KMS-11 (cell line): ENCODE results near the gene GSS.

ENCODE experiments used
- H2AFZ ChIP-seq: fragments of 200-600 bp; sonication (generic); 2 replicates; pipeline ENCODE4 v1.6.1; 2016; ENCODE audit warnings: antibody characterized with exemption, mixed run types, low read depth
- H3K27ac ChIP-seq: fragments of 200-600 bp; sonication (generic); 2 replicates; pipeline ENCODE4 v1.6.1; 2016; ENCODE audit warnings: mild to moderate bottlenecking, mixed run types
- H3K27me3 ChIP-seq: fragments of 200-600 bp; sonication (generic); 2 replicates; pipeline ENCODE4 v1.6.1; 2017; ENCODE audit warnings: mild to moderate bottlenecking, low read depth, mixed run types, moderate library complexity; ENCODE audit not compliant: insufficient read depth
- H3K36me3 ChIP-seq: fragments of 200-600 bp; sonication (generic); 2 replicates; pipeline ENCODE4 v1.6.1; 2017; ENCODE audit warnings: mild to moderate bottlenecking, mixed run types; ENCODE audit not compliant: insufficient read depth
- H3K4me1 ChIP-seq: fragments of 200-600 bp; sonication (generic); 2 replicates; pipeline ENCODE4 v1.6.1; 2016; ENCODE audit warnings: mild to moderate bottlenecking, low read depth, mixed run types; ENCODE audit not compliant: poor library complexity, severe bottlenecking
- H3K4me2 ChIP-seq: fragments of 200-600 bp; sonication (generic); 2 replicates; pipeline ENCODE4 v1.7.0; 2016; ENCODE audit warnings: mild to moderate bottlenecking, mixed run types
- H3K4me3 ChIP-seq: fragments of 200-600 bp; sonication (generic); IDR thresholded peaks from 2 replicates; pipeline ENCODE4 v1.6.1; 2017; ENCODE audit warnings: low read depth, low read length, mixed read lengths; ENCODE audit not compliant: insufficient read depth
- H3K79me2 ChIP-seq: fragments of 200-600 bp; sonication (generic); 2 replicates; pipeline ENCODE4 v1.6.1; 2016; ENCODE audit warnings: low read depth, mixed run types; ENCODE audit not compliant: insufficient read depth
- H3K9ac ChIP-seq: fragments of 200-600 bp; sonication (generic); 2 replicates; pipeline ENCODE4 v1.6.1; 2016; ENCODE audit warnings: mild to moderate bottlenecking, mixed run types
- H4K20me1 ChIP-seq: fragments of 200-600 bp; sonication (generic); 2 replicates; pipeline ENCODE4 v1.6.1; 2016; ENCODE audit warnings: mild to moderate bottlenecking, mixed run types; ENCODE audit not compliant: insufficient read depth
- TF ChIP-seq, protein P1 (sequence below): fragments of 200-600 bp; sonication (generic); conservative IDR thresholded peaks from 2 replicates; pipeline ENCODE4 v1.6.1; 2017; ENCODE audit warnings: low read depth, mild to moderate bottlenecking, antibody characterized with exemption, low read length, moderate library complexity, mixed read lengths

Gene GSS

DNA sequence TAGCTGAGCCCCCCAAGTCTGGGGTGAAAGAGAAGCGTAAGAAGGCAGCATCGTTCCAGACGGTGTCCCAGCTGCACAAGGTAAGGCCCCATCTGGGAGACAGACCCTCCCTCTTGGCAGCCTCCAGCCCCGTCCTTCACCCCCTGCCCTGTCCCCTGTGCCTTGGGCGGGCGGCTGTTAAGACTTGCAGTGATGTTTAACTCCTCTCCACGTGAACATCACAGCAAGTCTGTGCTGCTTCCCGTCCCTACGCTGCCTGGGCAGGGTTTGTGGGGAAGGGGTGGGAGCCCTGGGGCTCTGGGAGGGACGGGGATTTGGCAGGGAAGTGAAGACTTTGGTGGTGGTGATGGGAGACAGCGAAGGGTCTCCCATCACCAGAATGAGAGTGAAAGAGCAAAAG lies 34.6 kb upstream of the GSS start:
- Histone ChIP-seq H3K79me2 (no peaks in the 10 kb centered on the region), H3K4me1 (no peaks in the 10 kb centered on the region)
- TF ChIP-seq, protein P1, sequence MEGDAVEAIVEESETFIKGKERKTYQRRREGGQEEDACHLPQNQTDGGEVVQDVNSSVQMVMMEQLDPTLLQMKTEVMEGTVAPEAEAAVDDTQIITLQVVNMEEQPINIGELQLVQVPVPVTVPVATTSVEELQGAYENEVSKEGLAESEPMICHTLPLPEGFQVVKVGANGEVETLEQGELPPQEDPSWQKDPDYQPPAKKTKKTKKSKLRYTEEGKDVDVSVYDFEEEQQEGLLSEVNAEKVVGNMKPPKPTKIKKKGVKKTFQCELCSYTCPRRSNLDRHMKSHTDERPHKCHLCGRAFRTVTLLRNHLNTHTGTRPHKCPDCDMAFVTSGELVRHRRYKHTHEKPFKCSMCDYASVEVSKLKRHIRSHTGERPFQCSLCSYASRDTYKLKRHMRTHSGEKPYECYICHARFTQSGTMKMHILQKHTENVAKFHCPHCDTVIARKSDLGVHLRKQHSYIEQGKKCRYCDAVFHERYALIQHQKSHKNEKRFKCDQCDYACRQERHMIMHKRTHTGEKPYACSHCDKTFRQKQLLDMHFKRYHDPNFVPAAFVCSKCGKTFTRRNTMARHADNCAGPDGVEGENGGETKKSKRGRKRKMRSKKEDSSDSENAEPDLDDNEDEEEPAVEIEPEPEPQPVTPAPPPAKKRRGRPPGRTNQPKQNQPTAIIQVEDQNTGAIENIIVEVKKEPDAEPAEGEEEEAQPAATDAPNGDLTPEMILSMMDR: no peak

DNA sequence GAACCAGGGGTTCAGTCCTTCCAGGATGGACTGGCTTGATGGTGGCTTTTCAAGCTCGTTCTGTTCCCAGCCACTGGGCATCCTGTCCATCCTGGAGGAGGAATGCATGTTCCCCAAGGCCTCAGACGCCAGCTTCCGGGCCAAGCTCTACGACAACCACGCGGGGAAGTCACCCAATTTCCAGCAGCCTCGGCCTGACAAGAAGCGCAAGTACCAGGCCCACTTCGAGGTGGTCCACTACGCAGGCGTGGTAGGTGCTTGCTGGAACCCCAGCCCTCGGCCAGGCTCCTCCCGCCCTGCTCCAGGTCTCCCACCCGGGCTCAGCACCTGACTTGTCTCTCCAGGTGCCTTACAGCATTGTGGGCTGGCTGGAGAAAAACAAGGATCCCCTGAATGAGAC lies 34.1 kb upstream of the GSS start:
- Histone ChIP-seq H3K4me1 (no peaks in the 10 kb centered on the region), H2AFZ (no peak overlapping the region), H3K4me2 (no peak overlapping the region), H3K36me3 (no peaks in the 10 kb centered on the region), H3K79me2 (no peaks in the 10 kb centered on the region), H3K9ac (no peak overlapping the region), H3K27ac (no peak overlapping the region), H3K27me3 (no peaks in the 10 kb centered on the region), H4K20me1 (no peaks in the 10 kb centered on the region), H3K4me3 (no peak overlapping the region)
- TF ChIP-seq, protein P1: no peak

More for the DNA sequence above, 34.6 kb upstream of the GSS start:
- Histone ChIP-seq H3K4me2 (no peak overlapping the region), H3K36me3 (no peaks in the 10 kb centered on the region), H4K20me1 (no peaks in the 10 kb centered on the region), H3K4me3 (no peak overlapping the region), H2AFZ (no peak overlapping the region), H3K27ac (no peak overlapping the region), H3K27me3 (no peaks in the 10 kb centered on the region), H3K9ac (no peak overlapping the region)

DNA sequence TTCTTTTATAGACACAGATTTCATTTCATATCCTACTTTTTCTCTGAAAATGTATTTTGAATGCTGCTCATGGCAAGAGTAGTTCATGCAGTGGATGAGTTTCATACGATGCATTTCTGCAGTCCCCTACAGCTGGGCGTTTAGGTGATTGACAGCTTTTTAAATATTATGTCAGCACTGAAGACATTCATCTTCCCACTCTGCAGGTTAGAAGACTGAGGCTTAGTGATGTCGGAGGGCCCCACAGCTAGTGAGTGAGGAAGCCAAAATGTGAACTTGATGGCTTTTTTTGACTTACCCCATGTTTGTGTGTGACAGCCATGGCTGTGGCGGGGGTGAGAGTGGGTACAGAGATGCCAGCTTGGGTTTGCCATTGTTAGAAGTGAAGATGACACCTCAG lies 33.5 kb upstream of the GSS start:
- H3K4me3 ChIP-seq: no peak overlapping the region
- no peak overlapping the region for H3K9ac ChIP-seq
- H3K27ac ChIP-seq: no peak overlapping the region
- no peaks in the 10 kb centered on the region for H3K4me1 ChIP-seq
- TF ChIP-seq, protein P1: no peak
- H2AFZ ChIP-seq: no peak overlapping the region
- no peaks in the 10 kb centered on the region for H3K79me2 ChIP-seq
- no peaks in the 10 kb centered on the region for H3K36me3 ChIP-seq
- no peaks in the 10 kb centered on the region for H4K20me1 ChIP-seq
- 0 out of 2 replicates have a peak, but pooled peaks cover under 1% of the 10 kb centered on the region for H3K27me3 ChIP-seq
- H3K4me2 ChIP-seq: no peak overlapping the region

DNA sequence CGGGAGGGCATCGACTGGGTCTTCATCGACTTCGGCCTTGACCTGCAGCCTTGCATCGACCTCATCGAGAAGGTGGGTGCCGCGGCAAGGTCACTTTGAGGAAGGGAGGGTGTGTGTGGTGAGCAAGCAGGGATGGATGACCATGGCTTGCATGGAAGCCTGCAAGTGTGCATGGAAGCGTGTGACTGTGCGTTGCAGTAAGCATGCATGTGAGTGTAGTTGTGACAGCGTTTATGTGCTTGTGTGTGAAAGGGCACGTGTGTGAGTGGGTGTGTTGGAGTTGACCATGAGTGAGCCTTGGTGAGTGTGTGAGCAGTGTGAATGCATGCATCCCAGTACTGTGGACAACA lies 32.6 kb upstream of the GSS start:
- H3K4me1 ChIP-seq: no peaks in the 10 kb centered on the region
- peaks cover 4% of the 10 kb centered on the region; the same call in 1 of the 2 replicates for H3K27me3 ChIP-seq
- no peak overlapping the region for H3K4me3 ChIP-seq
- H3K27ac ChIP-seq: no peak overlapping the region
- H3K36me3 ChIP-seq: no peaks in the 10 kb centered on the region
- no peak overlapping the region for H2AFZ ChIP-seq
- no peak overlapping the region for H3K4me2 ChIP-seq
- no peak overlapping the region for H3K9ac ChIP-seq
- no peaks in the 10 kb centered on the region for H3K79me2 ChIP-seq
- TF ChIP-seq, protein P1: no peak
- no peaks in the 10 kb centered on the region for H4K20me1 ChIP-seq
